Fibroblast of villous mesenchyme (primary cell): Measurements from ENCODE around the gene MB. TPM values are rescaled to one million over a fixed set of nuclear protein-coding genes. Genes with fewer than 3 reads are reported as not detected.
"Not testable (repeated sequence)": the region's sequence is repeated elsewhere in the genome, so short reads cannot be mapped to it uniquely, and the experiment has no call there.

Experiments used
- DNase-seq: peaks from one replicate; pipeline ENCODE4 v3.0.0-alpha.2; 2010; ENCODE audit warnings: low read depth
- H3K4me3 ChIP-seq: 2 replicates; pipeline ENCODE4 v1.5.1; 2011; ENCODE audit warnings: low read depth, mild to moderate bottlenecking, low read length
- CTCF ChIP-seq: IDR thresholded peaks from 2 replicates; pipeline ENCODE4 v1.5.1; 2012; ENCODE audit warnings: low read depth, mild to moderate bottlenecking, low read length; ENCODE audit not compliant: insufficient read depth
- total RNA-seq: library from RNA; depleted of rRNA; stranded (reverse); fragments of >200 nt; gene quantifications from 2 replicates; pipeline ENCODE4 v1.2.3, GENCODE V29; 2012

The MB gene
- total RNA-seq, result not detected in 2 replicates

- DNase-seq, result no peak
- no peak for TF ChIP-seq CTCF
Observed at GRCh38 chr22:35617137-35617755, at the start of gene MB. Gene MB, minus strand, starts transcription at chr22:35617329. Its CDS starts 72 bp downstream, at chr22:35617257.

GRCh38 chr22:35666699-35667098, 49.6 kb upstream of the MB start:
- not testable (repeated sequence) for H3K4me3 ChIP-seq, DNase-seq

More at GRCh38 chr22:35617137-35617755, at the start of gene MB:
- H3K4me3 ChIP-seq, result no peak within 1 kb of the TSS

GRCh38 chr22:35664955-35665587, 47.9 kb upstream of the MB start:
- DNase-seq, result no peak
- H3K4me3 ChIP-seq, result no peak overlapping the region
- TF ChIP-seq CTCF, result no peak

GRCh38 chr22:35663371-35663770, 46.2 kb upstream of the MB start:
- peak; percentile 70 for DNase-seq
- TF ChIP-seq CTCF, result no peak
- no peak overlapping the region for H3K4me3 ChIP-seq

GRCh38 chr22:35662914-35663313, 45.8 kb upstream of the MB start:
- DNase-seq, result no peak
- H3K4me3 ChIP-seq, result no peak overlapping the region
- TF ChIP-seq CTCF, result no peak

GRCh38 chr22:35661464-35661863, 44.3 kb upstream of the MB start:
- no peak overlapping the region for H3K4me3 ChIP-seq
- no peak for TF ChIP-seq CTCF
- no peak for DNase-seq

GRCh38 chr22:35660291-35661127, 43.4 kb upstream of the MB start:
- H3K4me3 ChIP-seq, result no peak overlapping the region
- no peak for TF ChIP-seq CTCF
- DNase-seq, result peak; percentile 55
